Muscle of arm (tissue), 12 donors: ENCODE data around the gene HPS1. TPM values are rescaled to one million over a fixed set of nuclear protein-coding genes. Genes with fewer than 3 reads are reported as not detected.

Source experiments
- DNase-seq: peaks from one replicate; pipeline ENCODE4 v3.0.0-alpha.2; 2013
- polyA plus RNA-seq, 12 donors: library from polyadenylated mRNA; unstranded; fragments of 120-200 nt; gene quantifications; one replicate each; pipeline ENCODE4 v1.2.1, GENCODE V29; 2013; ENCODE audit not compliant: insufficient read length in 12 of 12

The HPS1 gene
- polyA plus RNA-seq, 12 donors = 12.3 to 45.7 (median 16.0) TPM; not detected in 1

GRCh38 chr10:98433881-98434732 lies 12.6 kb downstream of the HPS1 start:
- DNase-seq = no peak

GRCh38 chr10:98433371-98433770 lies 13.4 kb downstream of the HPS1 start:
- no peak for DNase-seq

GRCh38 chr10:98432330-98432729 lies 14.4 kb downstream of the HPS1 start:
- no peak for DNase-seq

GRCh38 chr10:98431016-98431415 lies 15.7 kb downstream of the HPS1 start:
- DNase-seq = no peak

- no peak for DNase-seq
Measured at GRCh38 chr10:98430427-98430826, 16.3 kb downstream of the HPS1 start.

- DNase-seq = no peak
Measured at GRCh38 chr10:98429320-98430072, 17.2 kb downstream of the HPS1 start.

GRCh38 chr10:98427011-98427515 lies 19.7 kb downstream of the HPS1 start:
- DNase-seq = no peak

GRCh38 chr10:98425511-98426352 lies 21.0 kb downstream of the HPS1 start:
- no peak for DNase-seq

GRCh38 chr10:98424295-98425254 lies 22.2 kb downstream of the HPS1 start:
- no peak for DNase-seq

- no peak for DNase-seq
Measured at GRCh38 chr10:98423691-98424120, 23.0 kb downstream of the HPS1 start.

GRCh38 chr10:98422182-98422581 lies 24.6 kb downstream of the HPS1 start:
- DNase-seq = no peak

- no peak for DNase-seq
Measured at GRCh38 chr10:98420786-98421185, 25.9 kb downstream of the HPS1 start.

GRCh38 chr10:98419469-98420261 lies 27.1 kb downstream of the HPS1 start:
- DNase-seq = no peak

- no peak for DNase-seq
Measured at GRCh38 chr10:98418665-98419468, 27.9 kb downstream of the HPS1 start.

GRCh38 chr10:98417973-98418664 lies 28.6 kb downstream of the HPS1 start:
- no peak for DNase-seq

- no peak for DNase-seq
Measured at GRCh38 chr10:98417481-98417959, 29.2 kb downstream of the HPS1 start.

- no peak for DNase-seq
Measured at GRCh38 chr10:98416606-98417388, 29.9 kb downstream of the HPS1 start.
